Measurements from ENCODE around the gene DUOXA2. TPM values are rescaled to one million over a fixed set of nuclear protein-coding genes. Genes with fewer than 3 reads are reported as not detected.
"Not testable (repeated sequence)": the region's sequence is repeated elsewhere in the genome, so short reads cannot be mapped to it uniquely, and the experiment has no call there.

DUOXA2 gene
- total RNA-seq, 1 donor from 2014 or later, result 10.4 TPM

- ATAC-seq, result no peak
These were observed 3.4 kb downstream of the DUOXA2 start for GRCh38 chr15:45117308-45118130.

- peak; percentile 65 for ATAC-seq
These were observed 4.0 kb downstream of the DUOXA2 start for GRCh38 chr15:45118131-45118588.

GRCh38 chr15:45118996-45119395 lies 4.9 kb downstream of the DUOXA2 start:
- ATAC-seq, result no peak

GRCh38 chr15:45120081-45120972 lies 6.2 kb downstream of the DUOXA2 start:
- ATAC-seq, result no peak

GRCh38 chr15:45121020-45121419 lies 6.9 kb downstream of the DUOXA2 start:
- ATAC-seq, result no peak

- ATAC-seq, result peak; percentile 55
These were observed 7.7 kb downstream of the DUOXA2 start for GRCh38 chr15:45121706-45122417.

GRCh38 chr15:45122719-45123118 lies 8.6 kb downstream of the DUOXA2 start:
- no peak for ATAC-seq

- ATAC-seq, result peak; percentile 67
These were observed 9.3 kb downstream of the DUOXA2 start for GRCh38 chr15:45123397-45123796.

- peak; percentile 13 for ATAC-seq
These were observed 12.5 kb downstream of the DUOXA2 start for GRCh38 chr15:45126535-45127158.

GRCh38 chr15:45128971-45129639 lies 15.0 kb downstream of the DUOXA2 start:
- ATAC-seq, result peak; percentile 60

- ATAC-seq, result peak; percentile 91
These were observed 15.6 kb downstream of the DUOXA2 start, which contains the start of the genes DUOX1 and DUOXA1 for GRCh38 chr15:45129651-45130129. Gene DUOX1, plus strand, starts transcription at chr15:45129994. Its CDS starts 1,973 bp downstream, at chr15:45131967. Gene DUOXA1, minus strand, starts transcription at chr15:45129879. Its CDS starts 6,865 bp downstream, at chr15:45123014.

GRCh38 chr15:45130291-45131000 lies 16.3 kb downstream of the DUOXA2 start:
- peak; percentile 0 for ATAC-seq

GRCh38 chr15:45131510-45131909 lies 17.4 kb downstream of the DUOXA2 start:
- ATAC-seq, result no peak

- ATAC-seq, result peak; percentile 17
These were observed 18.9 kb downstream of the DUOXA2 start for GRCh38 chr15:45132844-45133560.

GRCh38 chr15:45133561-45133920 lies 19.4 kb downstream of the DUOXA2 start:
- no peak for ATAC-seq

GRCh38 chr15:45134046-45134445 lies 19.9 kb downstream of the DUOXA2 start:
- ATAC-seq, result no peak

GRCh38 chr15:45134682-45135604 lies 20.8 kb downstream of the DUOXA2 start:
- no peak for ATAC-seq

- ATAC-seq, result not testable (repeated sequence)
These were observed 21.7 kb downstream of the DUOXA2 start for GRCh38 chr15:45135705-45136377.

All from esophagus mucosa (tissue), 1 donor.